Kidney epithelial cell (primary cell): ENCODE measurements around the gene HSD11B1. TPM values are rescaled to one million over a fixed set of nuclear protein-coding genes. Genes with fewer than 3 reads are reported as not detected.

Source experiments
- DNase-seq: peaks from one replicate; pipeline ENCODE4 v3.0.0-alpha.2; 2010; ENCODE audit warnings: low read depth
- H3K27me3 ChIP-seq: 2 replicates; pipeline ENCODE4 v1.6.0; 2011; ENCODE audit warnings: low read length; ENCODE audit not compliant: control insufficient read depth, insufficient read depth
- H3K36me3 ChIP-seq: 2 replicates; pipeline ENCODE4 v1.5.1; 2011; ENCODE audit warnings: low read length; ENCODE audit not compliant: control insufficient read depth, insufficient read depth
- H3K4me3 ChIP-seq: 2 replicates; pipeline ENCODE4 v1.5.1; 2011; ENCODE audit warnings: low read depth, mild to moderate bottlenecking, control low read depth, low read length
- CTCF ChIP-seq: IDR thresholded peaks from 2 replicates; pipeline ENCODE4 v1.5.1; 2011; ENCODE audit warnings: mild to moderate bottlenecking, moderate library complexity, low read length, control low read depth, inconsistent platforms; ENCODE audit not compliant: insufficient read depth, poor library complexity, severe bottlenecking
- total RNA-seq: library from RNA; depleted of rRNA; stranded (reverse); fragments of >200 nt; gene quantifications from 2 replicates; pipeline ENCODE4 v1.2.3, GENCODE V29; 2015

HSD11B1 gene
- total RNA-seq, 1 donor from 2014 or later = 2.1 TPM

DNA sequence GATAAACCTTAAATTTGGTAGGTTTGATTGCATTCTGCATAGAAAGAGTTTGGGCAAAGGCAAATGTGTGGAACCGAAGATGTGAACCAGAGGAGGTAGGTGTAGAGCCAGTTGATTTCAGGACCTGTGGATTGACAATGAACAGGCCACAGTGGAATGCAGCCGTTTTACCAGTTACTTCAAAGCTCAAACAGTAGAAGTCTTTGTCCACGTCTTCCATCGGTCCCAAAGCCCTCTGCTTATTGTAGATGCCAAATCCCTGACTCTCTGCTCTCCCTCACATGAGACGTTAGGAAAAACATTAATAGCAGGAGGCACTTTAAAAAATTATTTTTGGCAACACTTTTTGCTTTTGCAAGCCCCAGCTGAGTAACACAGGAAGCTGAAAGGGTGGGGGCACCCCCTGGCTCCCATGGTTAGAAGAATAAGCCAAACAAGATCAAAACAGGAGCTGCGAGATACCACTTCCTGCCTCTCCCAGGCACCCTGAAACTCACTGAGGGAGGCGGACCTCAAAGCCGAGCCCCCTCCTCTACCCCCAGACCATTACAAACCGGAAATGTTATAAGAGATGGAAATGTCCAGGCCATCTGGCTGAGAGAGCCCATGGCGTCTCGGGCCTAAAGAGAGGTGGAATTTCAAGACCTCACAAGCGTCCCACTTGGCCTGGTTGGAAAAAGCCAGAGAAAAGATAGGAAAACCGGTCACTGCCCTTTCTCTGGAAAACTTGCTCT lies 64.7 kb downstream of the HSD11B1 start:
- no peak overlapping the region for H3K4me3 ChIP-seq
- TF ChIP-seq CTCF = no peak
- H3K27me3 ChIP-seq = no peaks in the 10 kb centered on the region
- H3K36me3 ChIP-seq = no peaks in the 10 kb centered on the region
- DNase-seq = peak; percentile 39

DNA sequence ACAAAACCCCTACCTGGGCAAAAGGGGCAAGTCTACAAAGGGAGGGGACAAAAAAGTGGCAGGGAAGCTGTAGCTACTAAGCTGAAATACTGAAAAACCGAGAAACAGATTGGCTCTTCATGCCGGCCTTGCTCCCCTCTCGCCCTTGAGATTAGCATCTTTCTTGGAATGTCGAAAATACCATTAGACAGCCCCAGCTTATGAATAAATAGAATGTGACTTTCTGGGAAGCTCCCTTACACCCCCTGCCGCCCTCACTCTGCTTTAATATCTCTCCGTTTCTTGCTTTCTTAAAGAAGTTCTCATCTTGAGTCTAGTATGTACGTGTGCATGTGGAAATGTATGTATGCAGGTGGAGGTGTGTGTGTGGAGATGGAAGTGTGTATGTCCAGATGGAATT lies 65.3 kb downstream of the HSD11B1 start:
- Histone ChIP-seq H3K27me3 (no peaks in the 10 kb centered on the region), H3K36me3 (no peaks in the 10 kb centered on the region), H3K4me3 (no peak overlapping the region)
- TF ChIP-seq CTCF = no peak
- DNase-seq = no peak

- no peak for TF ChIP-seq CTCF
- Histone ChIP-seq H3K4me3 (no peak overlapping the region), H3K36me3 (no peaks in the 10 kb centered on the region), H3K27me3 (no peaks in the 10 kb centered on the region)
- DNase-seq = no peak
These were observed 66.2 kb downstream of the HSD11B1 start for GRCh38 chr1:209770636-209771415.

- DNase-seq = no peak
- no peaks in the 10 kb centered on the region for H3K36me3 ChIP-seq
- no peaks in the 10 kb centered on the region for H3K27me3 ChIP-seq
- no peak for TF ChIP-seq CTCF
- H3K4me3 ChIP-seq = no peak overlapping the region
These were observed 67.5 kb downstream of the HSD11B1 start for GRCh38 chr1:209772126-209772525.

DNA sequence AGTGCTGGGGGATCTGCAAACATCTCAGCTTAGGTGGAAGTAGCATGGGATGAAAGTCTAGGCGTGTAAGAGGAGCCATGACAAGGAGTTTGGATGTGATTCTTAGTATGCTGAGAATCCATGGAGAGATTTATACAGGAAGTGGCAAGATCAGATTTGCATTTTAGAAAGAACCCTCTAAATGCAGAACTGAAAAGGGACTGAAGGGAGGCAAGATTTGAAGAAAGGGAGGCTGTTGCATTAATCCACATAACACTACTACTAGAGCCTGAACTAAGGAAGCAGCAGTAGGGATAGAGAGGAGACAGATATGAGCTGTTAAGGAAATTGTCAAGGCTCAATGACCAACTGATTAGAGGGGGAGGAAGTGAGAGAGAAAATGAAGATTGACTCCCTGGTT lies 69.9 kb downstream of the HSD11B1 start:
- no peak for TF ChIP-seq CTCF
- Histone ChIP-seq H3K4me3 (no peak overlapping the region), H3K36me3 (no peaks in the 10 kb centered on the region), H3K27me3 (no peaks in the 10 kb centered on the region)
- no peak for DNase-seq
